Sigmoid colon (tissue), 7 donors: ENCODE results near the gene CAMK1D. TPM values are rescaled to one million over a fixed set of nuclear protein-coding genes. Genes with fewer than 3 reads are reported as not detected.

ENCODE experiments used
- DNase-seq: peaks from one replicate; pipeline ENCODE4 v3.0.0-alpha.2; 2019
- H3K27ac ChIP-seq, 4 donors: fragments of 200-600 bp; sonication (generic); one replicate each; pipeline ENCODE4 v1.5.1; 2016 to 2019; ENCODE audit warnings: mild to moderate bottlenecking in 1 of 4
- H3K27me3 ChIP-seq, 3 donors: fragments of 200-600 bp; sonication (generic); one replicate each; pipeline ENCODE4 v1.5.1; 2019; ENCODE audit warnings: mild to moderate bottlenecking in 1 of 3
- H3K36me3 ChIP-seq, 4 donors: fragments of 200-600 bp; sonication (generic); one replicate each; pipeline ENCODE4 v1.5.1; 2016 to 2019
- H3K4me1 ChIP-seq, 4 donors: fragments of 200-600 bp; sonication (generic); one replicate each; pipeline ENCODE4 v1.5.1; 2017 to 2019
- H3K4me3 ChIP-seq, 4 donors: fragments of 200-600 bp; sonication (generic); one replicate each; pipeline ENCODE4 v1.5.1; 2017 to 2019; ENCODE audit warnings: mild to moderate bottlenecking in 2 of 4, moderate library complexity in 1 of 4
- H3K9me3 ChIP-seq, 4 donors: fragments of 200-600 bp in 3 of 4; sonication (generic) in 3 of 4; one replicate each; pipeline versions ENCODE4 v1.5.1 to v1.6.1; 2013 to 2019
- EP300 ChIP-seq, 4 donors: sonication (generic); formaldehyde crosslinking; IDR thresholded peaks; one replicate each; pipeline ENCODE4 v1.6.1; 2017; ENCODE audit warnings: antibody characterized with exemption in 4 of 4
- POLR2A ChIP-seq, 2 donors: fragments of 450-650 bp; IDR thresholded peaks; one replicate each; pipeline ENCODE4 v1.6.1; 2016; ENCODE audit warnings: antibody characterized with exemption in 2 of 2, mild to moderate bottlenecking in 2 of 2, moderate library complexity in 2 of 2
- POLR2AphosphoS5 ChIP-seq, 4 donors: sonication (generic); formaldehyde crosslinking; IDR thresholded peaks; one replicate each; pipeline ENCODE4 v1.6.1; 2017; ENCODE audit warnings: antibody characterized with exemption in 4 of 4
- WGBS, 2 donors: extraction: QIAGEN DNeasy Blood & Tissue Kit; methylation state at CpG; one replicate each; pipeline ENCODE4 v1.1.7; 2013; 5-methylcytosine and 5-hydroxymethylcytosine counted together
- intact Hi-C: fragments of 100-400 bp; cut with DNase I; formaldehyde crosslinking; loops from one replicate; pipeline ENCODE4 v1.15.1; 2023
- polyA plus RNA-seq, 3 donors: library from polyadenylated mRNA; stranded (reverse); fragments of 200-250 nt; gene quantifications; one replicate each; pipeline ENCODE4 v1.2.3, GENCODE V29; 2013
- total RNA-seq, 4 donors: library from RNA; depleted of rRNA; stranded (reverse); fragments of >200 nt; gene quantifications; one replicate each; pipeline ENCODE4 v1.1.0, GENCODE V29; 2016
- TF ChIP-seq, protein P1 (sequence below), 4 experiments: fragments of 450-650 bp in 3 of 4; fragments of 200-600 bp in 1 of 4; IDR thresholded peaks; one replicate each; pipeline ENCODE4 v1.5.1; 2016 to 2019; ENCODE audit warnings: antibody characterized with exemption in 4 of 4, mild to moderate bottlenecking in 3 of 4, moderate library complexity in 2 of 4
- donor health status: healthy with polysubstance abuse.
- donor health status: Bipolar disorder and iron deficiency.
- donor health status: healthy.

The CAMK1D gene
- total and polyA plus RNA-seq, 7 donors = 7.2 to 11.5 (median 8.6) TPM

GRCh38 chr10:12819071-12819470, 469.7 kb downstream of the CAMK1D start:
- H3K4me3 ChIP-seq = no peak overlapping the region
- peaks cover 0 to 2% (median 0%) of the 10 kb centered on the region in 4 donors for H3K9me3 ChIP-seq
- TF ChIP-seq POLR2AphosphoS5 (IDR thresholded peaks at IDR 0.05) (no peak), EP300 (IDR thresholded peaks at IDR 0.05) (no peak), POLR2A (IDR thresholded peaks at IDR 0.05) (no peak)
- TF ChIP-seq, protein P1, sequence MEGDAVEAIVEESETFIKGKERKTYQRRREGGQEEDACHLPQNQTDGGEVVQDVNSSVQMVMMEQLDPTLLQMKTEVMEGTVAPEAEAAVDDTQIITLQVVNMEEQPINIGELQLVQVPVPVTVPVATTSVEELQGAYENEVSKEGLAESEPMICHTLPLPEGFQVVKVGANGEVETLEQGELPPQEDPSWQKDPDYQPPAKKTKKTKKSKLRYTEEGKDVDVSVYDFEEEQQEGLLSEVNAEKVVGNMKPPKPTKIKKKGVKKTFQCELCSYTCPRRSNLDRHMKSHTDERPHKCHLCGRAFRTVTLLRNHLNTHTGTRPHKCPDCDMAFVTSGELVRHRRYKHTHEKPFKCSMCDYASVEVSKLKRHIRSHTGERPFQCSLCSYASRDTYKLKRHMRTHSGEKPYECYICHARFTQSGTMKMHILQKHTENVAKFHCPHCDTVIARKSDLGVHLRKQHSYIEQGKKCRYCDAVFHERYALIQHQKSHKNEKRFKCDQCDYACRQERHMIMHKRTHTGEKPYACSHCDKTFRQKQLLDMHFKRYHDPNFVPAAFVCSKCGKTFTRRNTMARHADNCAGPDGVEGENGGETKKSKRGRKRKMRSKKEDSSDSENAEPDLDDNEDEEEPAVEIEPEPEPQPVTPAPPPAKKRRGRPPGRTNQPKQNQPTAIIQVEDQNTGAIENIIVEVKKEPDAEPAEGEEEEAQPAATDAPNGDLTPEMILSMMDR (IDR thresholded peaks at IDR 0.05) = no peak
- H3K27ac ChIP-seq = no peak overlapping the region
- WGBS, 2 donors = 81 to 87% methylated on average over 7 of the region's 7 CpGs
- DNase-seq = no peak
- H3K36me3 ChIP-seq = peaks cover 0 to 25% (median 13%) of the 10 kb centered on the region in 4 donors
- H3K27me3 ChIP-seq = no peaks in the 10 kb centered on the region
- H3K4me1 ChIP-seq = peaks cover 0 to 29% (median 23%) of the 10 kb centered on the region in 4 donors
- intact Hi-C loops = no loop called here

DNA sequence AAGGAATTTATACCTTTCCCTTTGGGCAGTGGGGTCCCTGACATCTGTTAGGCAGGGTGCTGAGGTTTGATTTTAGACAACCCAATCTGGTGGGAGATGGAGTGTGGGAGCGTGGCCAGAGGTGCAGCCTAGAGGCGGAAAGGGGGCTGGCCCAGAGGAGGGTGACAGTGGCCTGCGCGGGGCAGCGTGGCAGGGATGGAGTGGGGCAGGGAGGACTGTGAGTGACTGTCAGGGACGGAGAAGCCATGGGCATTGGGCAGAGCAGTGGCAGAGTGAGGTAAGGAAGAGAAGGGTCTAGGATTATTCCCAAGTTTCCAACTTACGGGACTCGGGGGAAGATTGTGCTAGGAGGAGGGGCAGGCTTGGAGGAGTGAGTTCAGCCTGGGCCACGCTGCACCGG, 470.3 kb downstream of the CAMK1D start:
- no peak overlapping the region for H3K27ac ChIP-seq
- WGBS, 2 donors = 96 to 98% methylated on average over 10 of the region's 10 CpGs
- intact Hi-C loops = no loop called here
- peaks cover 0 to 35% (median 25%) of the 10 kb centered on the region in 4 donors for H3K4me1 ChIP-seq
- H3K27me3 ChIP-seq = no peaks in the 10 kb centered on the region
- no peak overlapping the region for H3K4me3 ChIP-seq
- no peak for DNase-seq
- H3K9me3 ChIP-seq = no peaks in the 10 kb centered on the region
- peaks cover 0 to 19% (median 7%) of the 10 kb centered on the region in 4 donors for H3K36me3 ChIP-seq
- no peak for TF ChIP-seq POLR2A (IDR thresholded peaks at IDR 0.05)
- no peak for TF ChIP-seq EP300 (IDR thresholded peaks at IDR 0.05)
- TF ChIP-seq, protein P1 (IDR thresholded peaks at IDR 0.05) = no peak
- TF ChIP-seq POLR2AphosphoS5 (IDR thresholded peaks at IDR 0.05) = no peak

DNA sequence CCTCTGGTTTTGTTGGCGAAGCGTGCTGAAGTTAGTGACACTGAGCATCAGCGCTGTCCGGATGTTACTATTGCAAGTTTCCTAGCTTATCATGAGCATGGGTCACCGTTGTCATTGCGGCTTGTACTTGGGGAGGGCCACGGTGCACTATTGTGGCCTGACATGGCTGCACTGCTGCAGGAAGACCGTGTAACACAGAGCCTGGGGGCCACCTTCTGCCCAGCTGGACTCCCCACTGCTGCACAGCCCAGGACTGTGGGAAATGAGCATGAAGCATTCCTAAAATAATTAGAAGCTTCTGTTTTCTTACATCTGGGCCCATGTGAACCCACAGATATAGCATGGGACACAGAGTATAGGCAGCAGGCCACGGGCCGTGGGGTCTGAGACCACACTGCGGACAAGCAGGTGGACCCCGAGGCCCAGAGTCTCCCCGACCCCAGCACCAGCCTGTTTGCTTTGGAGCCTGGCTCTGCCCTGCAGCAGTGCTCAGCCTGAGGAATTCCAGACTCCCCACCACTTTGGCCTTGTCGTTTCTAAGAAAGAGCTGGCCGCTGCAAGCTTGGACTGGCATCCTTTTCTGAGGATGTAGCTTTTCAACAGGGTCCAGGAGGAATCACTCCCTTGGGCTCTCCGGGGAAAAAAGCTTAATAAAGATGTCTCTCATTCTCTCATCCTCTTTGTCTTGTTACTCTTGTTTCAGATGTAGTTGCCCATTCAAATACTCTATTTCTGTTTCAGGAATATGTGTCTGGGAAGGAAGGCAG, 473.0 kb downstream of the CAMK1D start:
- intact Hi-C loops = no loop called here
- H3K4me3 ChIP-seq = no peak overlapping the region
- no peaks in the 10 kb centered on the region for H3K27me3 ChIP-seq
- H3K4me1 ChIP-seq = peaks cover 0 to 42% (median 31%) of the 10 kb centered on the region in 4 donors
- H3K27ac ChIP-seq = peak overlapping the region in 2 of 4 donors; percentile 68 to 71
- no peaks in the 10 kb centered on the region for H3K9me3 ChIP-seq
- WGBS, 2 donors = 93 to 95% methylated on average over 16 of the region's 16 CpGs
- H3K36me3 ChIP-seq = peaks cover 0 to 7% (median 0%) of the 10 kb centered on the region in 4 donors
- no peak for DNase-seq
- no peak for TF ChIP-seq POLR2AphosphoS5 (IDR thresholded peaks at IDR 0.05)
- no peak for TF ChIP-seq EP300 (IDR thresholded peaks at IDR 0.05)
- TF ChIP-seq POLR2A (IDR thresholded peaks at IDR 0.05) = no peak
- TF ChIP-seq, protein P1 (IDR thresholded peaks at IDR 0.05) = no peak

- TF ChIP-seq POLR2A (IDR thresholded peaks at IDR 0.05) (no peak), POLR2AphosphoS5 (IDR thresholded peaks at IDR 0.05) (peak in 1 of 4 donors; percentile 18)
- Histone ChIP-seq H3K36me3 (peaks cover 0 to 7% (median under 1%) of the 10 kb centered on the region in 4 donors), H3K9me3 (no peaks in the 10 kb centered on the region), H3K27ac (peak overlapping the region in 2 of 4 donors; percentile 68 to 71), H3K4me1 (peaks cover 0 to 42% (median 31%) of the 10 kb centered on the region in 4 donors), H3K4me3 (no peak overlapping the region), H3K27me3 (no peaks in the 10 kb centered on the region)
- WGBS, 2 donors = 80 to 91% methylated on average over 3 of the region's 3 CpGs
- no peak for DNase-seq
- intact Hi-C loops = no loop called here
Observed at GRCh38 chr10:12822893-12823170, 473.5 kb downstream of the CAMK1D start.

DNA sequence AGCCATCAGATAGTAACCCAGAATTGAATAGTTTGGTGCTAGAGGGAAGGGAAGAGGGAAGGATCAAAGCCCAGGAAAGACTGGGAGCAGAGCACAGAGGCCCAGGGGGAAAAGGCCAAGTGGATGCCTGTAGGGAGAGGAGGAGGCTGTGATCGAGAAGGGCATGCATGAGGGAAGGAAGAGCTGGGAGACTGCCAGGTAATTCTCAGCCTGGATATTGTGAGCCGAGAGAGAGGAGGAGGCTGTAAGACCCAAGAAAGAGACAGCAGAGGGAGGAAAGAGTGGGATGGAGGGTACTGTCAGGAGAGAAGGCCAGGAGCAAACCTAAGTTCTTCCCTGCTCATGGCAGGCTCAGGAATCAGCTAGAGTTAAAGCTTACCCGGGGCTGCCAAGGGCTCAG, 474.0 kb downstream of the CAMK1D start:
- H3K9me3 ChIP-seq = no peaks in the 10 kb centered on the region
- no peak for DNase-seq
- WGBS, 2 donors = 88 to 92% methylated on average over 3 of the region's 3 CpGs
- no peaks in the 10 kb centered on the region for H3K27me3 ChIP-seq
- H3K27ac ChIP-seq = peak overlapping the region in 2 of 4 donors; percentile 68 to 71
- no peak overlapping the region for H3K4me3 ChIP-seq
- TF ChIP-seq, protein P1 (IDR thresholded peaks at IDR 0.05) = no peak
- TF ChIP-seq POLR2AphosphoS5 (IDR thresholded peaks at IDR 0.05) (no peak), EP300 (IDR thresholded peaks at IDR 0.05) (no peak), POLR2A (IDR thresholded peaks at IDR 0.05) (no peak)
- intact Hi-C loops = no loop called here
- peaks cover 0 to 42% (median 31%) of the 10 kb centered on the region in 4 donors for H3K4me1 ChIP-seq
- H3K36me3 ChIP-seq = peaks cover 0 to 7% (median 2%) of the 10 kb centered on the region in 4 donors
